PC-3 (cell line): ENCODE data around the gene TAOK1. TPM values are rescaled to one million over a fixed set of nuclear protein-coding genes. Genes with fewer than 3 reads are reported as not detected.
A peak's percentile ranks its signal among the peaks of the same experiment; 100 is the strongest.

Source experiments
- ATAC-seq: fragments of 200-7000 bp; cut with Tn5 transposase; 2 replicates; pipeline ENCODE4 v1.9.1; 2020; ENCODE audit warnings: mild to moderate bottlenecking, moderate library complexity
- BruUV-seq: library from RNA; stranded (reverse); fragments of 400-500 nt; replicated peaks from 2 replicates; lab custom pipeline; 2021; lab: Mats Ljungman, UMichigan
- CTCF ChIA-PET: fragments of 300-600 bp; sonication (Branson Sonifier 250); formaldehyde crosslinking; loops from one replicate; lab custom pipeline; 2022; ENCODE audit warnings: antibody characterized with exemption; lab: Charles Lee
- POLR2A ChIA-PET: fragments of 300-600 bp; sonication (Branson Sonifier 250); formaldehyde crosslinking; loops from one replicate; lab custom pipeline; 2022; ENCODE audit warnings: antibody characterized with exemption; ENCODE audit not compliant: unreplicated experiment; lab: Charles Lee
- DNase-seq: peaks from one replicate; pipeline ENCODE4 v3.0.0-alpha.2; 2015
- H2AFZ ChIP-seq: fragments of 300-600 bp; sonication (generic); 2 replicates; pipeline ENCODE4 v1.6.0; 2016; ENCODE audit warnings: antibody characterized with exemption, low read length
- H3F3A ChIP-seq: fragments of 300-600 bp; sonication (generic); one replicate; pipeline ENCODE4 v1.6.0; 2017; ENCODE audit warnings: antibody characterized with exemption, low read length, control low read depth, mild to moderate bottlenecking; ENCODE audit not compliant: unreplicated experiment
- H3K27ac ChIP-seq: fragments of 300-600 bp; sonication (generic); 2 replicates; pipeline ENCODE4 v1.5.1; 2016; ENCODE audit warnings: mild to moderate bottlenecking, low read length
- H3K27me3 ChIP-seq: fragments of 300-600 bp; sonication (generic); 2 replicates; pipeline ENCODE4 v1.6.1; 2016; ENCODE audit warnings: low read length, mixed read lengths
- H3K36me3 ChIP-seq: fragments of 300-600 bp; sonication (generic); 2 replicates; pipeline ENCODE4 v1.6.1; 2016; ENCODE audit warnings: low read depth, mixed run types, low read length, mixed read lengths
- H3K4me1 ChIP-seq: fragments of 300-600 bp; sonication (generic); 2 replicates; pipeline ENCODE4 v1.5.1; 2016; ENCODE audit warnings: low read length; ENCODE audit not compliant: insufficient read depth
- H3K4me2 ChIP-seq: fragments of 300-600 bp; sonication (generic); 2 replicates; pipeline ENCODE4 v1.6.0; 2016; ENCODE audit warnings: low read length
- H3K4me3 ChIP-seq: fragments of 300-600 bp; sonication (generic); 2 replicates; pipeline ENCODE4 v1.5.1; 2016; ENCODE audit warnings: mild to moderate bottlenecking, low read length, mixed read lengths
- H3K79me2 ChIP-seq: fragments of 300-600 bp; sonication (generic); 2 replicates; pipeline ENCODE4 v1.6.1; 2017; ENCODE audit warnings: low read length, mixed read lengths
- H3K9ac ChIP-seq: fragments of 300-600 bp; sonication (generic); 2 replicates; pipeline ENCODE4 v1.6.0; 2016; ENCODE audit warnings: mild to moderate bottlenecking, low read length
- H3K9me2 ChIP-seq: fragments of 300-600 bp; sonication (generic); replicated peaks from 2 replicates; pipeline ENCODE4 v1.6.1; 2016; ENCODE audit warnings: mixed run types, low read length, mixed read lengths
- H3K9me3 ChIP-seq: fragments of 300-600 bp; sonication (generic); 2 replicates; pipeline ENCODE4 v1.6.1; 2016; ENCODE audit warnings: low read length, mixed read lengths
- H4K20me1 ChIP-seq: fragments of 300-600 bp; sonication (generic); 2 replicates; pipeline ENCODE4 v1.6.1; 2016; ENCODE audit warnings: low read length, mixed read lengths
- EZH2 ChIP-seq: fragments of 300-600 bp; sonication (generic); IDR thresholded peaks from one replicate; pipeline ENCODE4 v1.6.1; 2017; ENCODE audit warnings: antibody characterized with exemption, mild to moderate bottlenecking, low read length; ENCODE audit not compliant: unreplicated experiment
- EZH2phosphoT487 ChIP-seq: fragments of 300-600 bp; sonication (generic); IDR thresholded peaks from 2 replicates; pipeline ENCODE4 v1.6.1; 2018; ENCODE audit warnings: mild to moderate bottlenecking, antibody characterized with exemption, low read length, borderline replicate concordance
- intact Hi-C: fragments of 100-400 bp; cut with micrococcal nuclease; formaldehyde crosslinking; loops from 2 replicates; pipeline ENCODE4 v1.9.0; 2023
- total RNA-seq: library from RNA; depleted of rRNA; stranded (reverse); fragments of >200 nt; gene quantifications from 2 replicates; pipeline ENCODE4 v1.2.3, GENCODE V29; 2014
- TF ChIP-seq, protein P1 (sequence below): fragments of 300-600 bp; sonication (generic); conservative IDR thresholded peaks from 2 replicates; pipeline ENCODE4 v1.5.1; 2017; ENCODE audit warnings: antibody characterized with exemption, low read depth, mild to moderate bottlenecking, low read length

Gene TAOK1
- total RNA-seq, 1 experiment from 2014 or later: 17.3 TPM

DNA sequence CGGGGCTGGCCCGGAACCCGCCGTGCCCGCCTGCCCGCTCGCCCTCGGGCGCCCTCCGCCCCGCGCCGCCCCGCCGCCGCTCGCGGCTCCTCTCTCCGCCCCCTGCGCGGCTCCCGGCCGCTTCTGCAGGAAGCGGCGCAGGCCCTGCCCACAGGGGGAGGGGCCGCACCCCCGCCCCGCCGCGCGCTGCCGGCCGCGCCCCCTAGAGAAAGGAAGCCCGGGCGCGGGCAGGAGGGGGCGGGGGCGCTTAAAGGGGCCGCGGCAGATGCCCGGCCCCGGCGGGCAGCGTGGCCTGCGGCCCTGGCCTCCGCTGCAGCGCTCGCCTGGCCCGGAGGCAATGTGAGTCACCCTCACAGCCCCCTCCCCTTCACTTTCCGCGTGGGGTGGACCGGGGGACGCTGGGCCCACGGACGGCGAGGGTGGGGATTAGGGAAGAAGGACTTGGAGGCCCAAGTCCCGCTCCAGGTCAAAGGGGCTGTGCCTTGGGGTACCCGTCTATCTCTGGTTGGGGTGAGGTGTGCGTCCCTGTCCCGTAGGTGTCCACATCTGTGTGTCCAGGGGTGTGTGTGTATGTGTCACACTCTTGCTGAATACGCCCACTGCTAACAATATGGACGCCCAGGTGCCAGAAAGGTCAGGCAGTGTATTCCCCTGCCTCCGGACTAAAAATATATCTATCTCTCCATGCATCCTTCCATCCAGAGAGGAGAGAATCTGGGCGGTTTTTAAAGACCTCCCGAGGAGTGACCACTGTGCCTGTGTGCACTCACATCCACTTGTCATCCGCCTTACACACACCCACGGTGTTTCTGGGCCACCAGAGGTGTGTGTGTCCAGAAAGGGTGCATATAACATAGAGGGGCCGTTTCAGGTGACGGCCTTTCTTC, 199.6 kb downstream of the TAOK1 start, which contains the start of gene GIT1:
Gene GIT1 (minus strand): TSS at position 125 of the 887 bp plus-strand sequence. CDS start 270 bp downstream, outside the sequence.
- no peaks in the 10 kb centered on the region for H3K9me3 ChIP-seq
- no peaks in the 10 kb centered on the region for H3K27me3 ChIP-seq
- peak within 1 kb of the TSS; percentile 89 for H3K4me3 ChIP-seq
- no peak within 1 kb of the TSS for H3K27ac ChIP-seq
- H3F3A ChIP-seq: no peaks in the 10 kb centered on the region
- intact Hi-C loops: no loop called here
- TSS peak; percentile 24 for BruUV-seq
- H3K9ac ChIP-seq: peak within 1 kb of the TSS; percentile 70
- CTCF ChIA-PET: interaction anchor here (2.0 kb wide), 1 partner anchor 28 kb away, joined by 9 read pairs; no protein-coding TSS in a partner anchor
- H3K9me2 ChIP-seq: no peaks in the 10 kb centered on the region
- DNase-seq: peak; percentile 85
- H3K36me3 ChIP-seq: no peaks in the 10 kb centered on the region
- TF ChIP-seq EZH2 (no peak), EZH2phosphoT487 (no peak)
- H2AFZ ChIP-seq: peak within 1 kb of the TSS; percentile 95
- POLR2A ChIA-PET: no interaction called here
- H3K79me2 ChIP-seq: peaks cover 47% of the 10 kb centered on the region
- H4K20me1 ChIP-seq: no peaks in the 10 kb centered on the region
- peak; percentile 47 for ATAC-seq
- peaks cover 42% of the 10 kb centered on the region for H3K4me1 ChIP-seq
- H3K4me2 ChIP-seq: peak within 1 kb of the TSS; percentile 99

DNA sequence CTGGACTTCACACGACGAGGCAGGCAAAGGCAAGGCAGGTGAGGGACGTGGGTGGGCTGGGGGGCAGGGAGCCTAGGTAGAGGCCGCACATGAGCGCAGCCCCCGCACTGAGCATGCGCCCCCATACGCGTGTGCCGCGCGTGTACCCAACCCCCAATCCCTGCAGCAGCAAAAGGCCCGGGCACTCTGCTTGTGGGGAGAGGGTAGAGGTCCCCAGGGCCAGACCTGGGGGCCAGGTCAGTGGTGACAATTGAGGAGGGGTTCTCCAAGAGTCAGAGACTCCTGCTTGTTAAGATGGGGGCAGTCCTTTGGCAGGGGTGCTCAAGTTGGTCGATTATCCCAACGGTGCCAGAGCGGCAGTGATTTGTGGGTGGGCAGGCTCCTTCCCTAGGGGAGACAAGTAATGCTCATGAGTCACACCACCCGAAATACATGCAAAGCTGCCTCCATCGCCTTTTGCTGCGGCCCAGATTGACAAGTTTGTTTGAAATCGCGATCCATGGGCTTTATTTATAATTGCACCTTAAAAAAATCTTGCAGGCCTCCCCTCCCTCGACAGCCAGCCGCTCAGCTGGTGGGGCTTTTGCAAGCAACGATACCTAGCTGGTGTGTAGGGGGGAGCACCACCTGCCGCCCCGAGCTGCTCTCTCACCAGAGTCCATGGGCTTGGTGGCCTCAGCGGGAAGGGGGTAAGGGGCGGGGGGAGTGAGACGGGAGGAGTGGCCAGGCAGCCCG, 200.4 kb downstream of the TAOK1 start:
- Histone ChIP-seq H4K20me1 (no peaks in the 10 kb centered on the region), H3K4me3 (no peak overlapping the region), H3K4me2 (no peak overlapping the region), H3K36me3 (no peaks in the 10 kb centered on the region), H3K9ac (no peak overlapping the region), H2AFZ (0 out of 2 replicates have a peak overlapping the region, but pooled peaks have one; percentile 95), H3K27me3 (no peaks in the 10 kb centered on the region), H3K9me3 (no peaks in the 10 kb centered on the region), H3K27ac (no peak overlapping the region), H3K9me2 (no peaks in the 10 kb centered on the region), H3F3A (no peaks in the 10 kb centered on the region), H3K79me2 (peaks cover 40% of the 10 kb centered on the region), H3K4me1 (peaks cover 49% of the 10 kb centered on the region)
- ChIA-PET POLR2A (interaction anchor here (0.7 kb wide), 1 partner anchor 10 kb away, joined by 9 read pairs; no protein-coding TSS in a partner anchor), CTCF (interaction anchor here (1.1 to 2.5 kb wide), 2 partner anchors 12 to 27 kb away, joined by 4 to 26 read pairs; no protein-coding TSS in a partner anchor)
- no peak for ATAC-seq
- intact Hi-C loops: no loop called here
- DNase-seq: no peak
- BruUV-seq: no TSS peak
- no peak for TF ChIP-seq EZH2
- no peak for TF ChIP-seq EZH2phosphoT487
- TF ChIP-seq, protein P1, sequence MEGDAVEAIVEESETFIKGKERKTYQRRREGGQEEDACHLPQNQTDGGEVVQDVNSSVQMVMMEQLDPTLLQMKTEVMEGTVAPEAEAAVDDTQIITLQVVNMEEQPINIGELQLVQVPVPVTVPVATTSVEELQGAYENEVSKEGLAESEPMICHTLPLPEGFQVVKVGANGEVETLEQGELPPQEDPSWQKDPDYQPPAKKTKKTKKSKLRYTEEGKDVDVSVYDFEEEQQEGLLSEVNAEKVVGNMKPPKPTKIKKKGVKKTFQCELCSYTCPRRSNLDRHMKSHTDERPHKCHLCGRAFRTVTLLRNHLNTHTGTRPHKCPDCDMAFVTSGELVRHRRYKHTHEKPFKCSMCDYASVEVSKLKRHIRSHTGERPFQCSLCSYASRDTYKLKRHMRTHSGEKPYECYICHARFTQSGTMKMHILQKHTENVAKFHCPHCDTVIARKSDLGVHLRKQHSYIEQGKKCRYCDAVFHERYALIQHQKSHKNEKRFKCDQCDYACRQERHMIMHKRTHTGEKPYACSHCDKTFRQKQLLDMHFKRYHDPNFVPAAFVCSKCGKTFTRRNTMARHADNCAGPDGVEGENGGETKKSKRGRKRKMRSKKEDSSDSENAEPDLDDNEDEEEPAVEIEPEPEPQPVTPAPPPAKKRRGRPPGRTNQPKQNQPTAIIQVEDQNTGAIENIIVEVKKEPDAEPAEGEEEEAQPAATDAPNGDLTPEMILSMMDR: no peak

DNA sequence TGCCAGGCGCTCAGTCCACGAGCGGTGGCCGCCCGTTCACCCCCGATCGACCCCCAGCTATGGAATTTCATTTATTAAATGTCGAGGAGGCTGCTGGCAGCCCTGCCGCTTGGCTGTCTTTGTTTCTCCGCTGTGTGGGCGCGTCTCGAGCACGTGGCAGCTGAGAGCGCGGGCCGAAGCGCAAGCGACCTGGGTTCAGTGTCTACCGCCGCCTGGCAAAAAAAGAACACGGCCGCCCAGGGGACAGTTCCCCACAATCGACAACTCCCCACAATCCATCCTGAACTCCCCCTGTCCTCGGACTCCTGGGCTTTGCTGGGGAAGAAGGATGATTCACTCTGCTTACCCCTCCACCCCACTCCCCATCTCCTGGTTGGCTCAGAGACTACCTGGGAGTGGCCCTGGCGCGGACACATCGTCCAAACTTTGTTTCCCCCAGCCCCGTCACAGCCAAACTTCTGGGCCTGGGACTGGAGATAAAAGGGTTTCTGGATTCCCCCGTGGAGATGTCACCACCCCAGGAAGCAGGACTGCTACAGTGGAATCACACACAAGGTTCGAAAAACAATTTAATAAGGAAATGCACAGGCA, 201.1 kb downstream of the TAOK1 start:
- H2AFZ ChIP-seq: peak overlapping the region; percentile 69
- H3K4me3 ChIP-seq: peak overlapping the region; percentile 13; the same call in 1 of the 2 replicates
- DNase-seq (no peak), ATAC-seq (no peak)
- H3K4me2 ChIP-seq: peak overlapping the region; percentile 82
- peaks cover 49% of the 10 kb centered on the region for H3K4me1 ChIP-seq
- intact Hi-C loops: no loop called here
- H3K9me3 ChIP-seq: no peaks in the 10 kb centered on the region
- no peak overlapping the region for H3K9ac ChIP-seq
- H3K27me3 ChIP-seq: no peaks in the 10 kb centered on the region
- H4K20me1 ChIP-seq: no peaks in the 10 kb centered on the region
- POLR2A ChIA-PET: interaction anchor here (0.7 kb wide), 1 partner anchor 10 kb away, joined by 9 read pairs; no protein-coding TSS in a partner anchor
- TF ChIP-seq EZH2phosphoT487 (no peak), EZH2 (no peak)
- TF ChIP-seq, protein P1: no peak
- CTCF ChIA-PET: interaction anchor here (1.1 to 2.5 kb wide), 3 partner anchors 12 to 221 kb away, joined by 4 to 26 read pairs (median 6); no protein-coding TSS in a partner anchor
- H3K36me3 ChIP-seq: no peaks in the 10 kb centered on the region
- no peak overlapping the region for H3K27ac ChIP-seq
- BruUV-seq: no TSS peak
- peaks cover 35% of the 10 kb centered on the region for H3K79me2 ChIP-seq
- H3F3A ChIP-seq: no peaks in the 10 kb centered on the region
- H3K9me2 ChIP-seq: no peaks in the 10 kb centered on the region
